ENCODE data around the gene CMIP. TPM values are rescaled to one million over a fixed set of nuclear protein-coding genes. Genes with fewer than 3 reads are reported as not detected.
"Not testable (repeated sequence)": the region's sequence is repeated elsewhere in the genome, so short reads cannot be mapped to it uniquely, and the experiment has no call there.

Gene CMIP
- total RNA-seq, 1 donor from 2014 or later: 163 TPM

DNA sequence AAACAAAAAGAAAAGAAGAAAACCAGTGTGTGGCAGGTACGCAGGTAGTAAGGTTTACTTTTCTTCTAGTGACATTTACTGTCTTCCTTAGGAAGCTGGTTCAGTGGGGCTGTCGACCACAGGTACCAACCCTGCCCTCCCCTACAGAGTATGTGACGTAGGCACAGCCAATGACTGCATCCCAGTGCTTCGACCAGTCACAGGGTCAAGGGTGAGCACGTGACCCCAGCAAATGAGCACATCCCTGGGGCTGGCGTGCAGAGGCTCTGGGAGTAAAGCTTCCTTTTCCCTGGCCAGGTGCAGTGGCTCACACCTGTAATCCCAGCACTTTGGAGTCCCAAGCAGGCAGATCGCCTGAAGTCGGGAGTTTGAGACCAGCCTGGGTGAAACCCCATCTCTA lies 295.6 kb downstream of the CMIP start:
- Mint-ChIP-seq H3K27me3 (ENCODE audit: unreplicated experiment) (peaks cover 6% of the 10 kb centered on the region), H3K4me3 (ENCODE audit: unreplicated experiment) (no peak overlapping the region), H3K27ac (ENCODE audit: unreplicated experiment) (no peak overlapping the region), H3K36me3 (ENCODE audit: unreplicated experiment) (no peaks in the 10 kb centered on the region), H3K4me1 (ENCODE audit: low read depth, unreplicated experiment) (peaks cover 6% of the 10 kb centered on the region), H3K9me3 (ENCODE audit: unreplicated experiment) (peaks cover 3% of the 10 kb centered on the region)
- no peak for DNase-seq
- TF ChIP-seq, protein P1, sequence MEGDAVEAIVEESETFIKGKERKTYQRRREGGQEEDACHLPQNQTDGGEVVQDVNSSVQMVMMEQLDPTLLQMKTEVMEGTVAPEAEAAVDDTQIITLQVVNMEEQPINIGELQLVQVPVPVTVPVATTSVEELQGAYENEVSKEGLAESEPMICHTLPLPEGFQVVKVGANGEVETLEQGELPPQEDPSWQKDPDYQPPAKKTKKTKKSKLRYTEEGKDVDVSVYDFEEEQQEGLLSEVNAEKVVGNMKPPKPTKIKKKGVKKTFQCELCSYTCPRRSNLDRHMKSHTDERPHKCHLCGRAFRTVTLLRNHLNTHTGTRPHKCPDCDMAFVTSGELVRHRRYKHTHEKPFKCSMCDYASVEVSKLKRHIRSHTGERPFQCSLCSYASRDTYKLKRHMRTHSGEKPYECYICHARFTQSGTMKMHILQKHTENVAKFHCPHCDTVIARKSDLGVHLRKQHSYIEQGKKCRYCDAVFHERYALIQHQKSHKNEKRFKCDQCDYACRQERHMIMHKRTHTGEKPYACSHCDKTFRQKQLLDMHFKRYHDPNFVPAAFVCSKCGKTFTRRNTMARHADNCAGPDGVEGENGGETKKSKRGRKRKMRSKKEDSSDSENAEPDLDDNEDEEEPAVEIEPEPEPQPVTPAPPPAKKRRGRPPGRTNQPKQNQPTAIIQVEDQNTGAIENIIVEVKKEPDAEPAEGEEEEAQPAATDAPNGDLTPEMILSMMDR (IDR thresholded peaks at IDR 0.05; ENCODE audit: partially characterized antibody, unreplicated experiment): no peak

DNA sequence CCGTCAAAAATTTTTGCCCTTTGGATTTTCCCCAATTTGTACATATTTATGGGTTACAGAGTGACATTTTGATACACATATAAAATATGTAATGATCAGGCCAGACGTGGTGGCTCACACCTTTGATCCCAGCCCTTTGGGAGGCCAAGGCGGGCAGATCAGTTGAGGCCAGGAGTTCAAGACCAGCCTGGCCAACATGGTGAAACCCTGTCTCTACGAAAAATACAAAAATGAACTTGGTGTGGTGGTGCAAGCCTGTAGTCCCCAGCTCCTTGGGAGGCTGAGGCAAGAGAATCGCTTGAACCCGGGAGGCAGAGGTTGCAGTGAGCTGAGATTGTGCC lies 296.8 kb downstream of the CMIP start:
- not testable (repeated sequence) for H3K27ac Mint-ChIP-seq (ENCODE audit: unreplicated experiment); DNase-seq; H3K4me1 Mint-ChIP-seq (ENCODE audit: low read depth, unreplicated experiment); H3K36me3 Mint-ChIP-seq (ENCODE audit: unreplicated experiment); H3K27me3 Mint-ChIP-seq (ENCODE audit: unreplicated experiment); H3K9me3 Mint-ChIP-seq (ENCODE audit: unreplicated experiment); H3K4me3 Mint-ChIP-seq (ENCODE audit: unreplicated experiment)

DNA sequence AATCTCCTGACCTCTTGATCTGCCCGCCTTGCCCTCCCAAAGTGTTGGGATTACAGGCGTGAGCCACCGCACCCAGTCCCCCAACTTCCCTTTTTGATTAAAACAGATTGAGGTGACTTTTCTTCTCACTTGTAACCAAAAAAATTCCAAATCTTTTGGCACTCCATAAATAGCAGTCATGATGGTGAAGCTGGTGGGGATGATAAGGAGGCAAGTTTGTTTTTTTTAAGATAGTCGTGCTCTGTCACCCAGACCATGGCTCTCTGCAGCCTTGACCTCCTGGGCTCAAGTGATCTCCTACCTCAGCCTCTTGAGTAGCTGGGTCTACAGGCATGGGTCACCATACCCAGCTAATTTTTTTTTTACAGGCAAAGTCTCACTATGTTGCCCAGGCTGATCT lies 299.8 kb downstream of the CMIP start:
- H3K27me3 Mint-ChIP-seq (ENCODE audit: unreplicated experiment): peaks cover 9% of the 10 kb centered on the region

DNA sequence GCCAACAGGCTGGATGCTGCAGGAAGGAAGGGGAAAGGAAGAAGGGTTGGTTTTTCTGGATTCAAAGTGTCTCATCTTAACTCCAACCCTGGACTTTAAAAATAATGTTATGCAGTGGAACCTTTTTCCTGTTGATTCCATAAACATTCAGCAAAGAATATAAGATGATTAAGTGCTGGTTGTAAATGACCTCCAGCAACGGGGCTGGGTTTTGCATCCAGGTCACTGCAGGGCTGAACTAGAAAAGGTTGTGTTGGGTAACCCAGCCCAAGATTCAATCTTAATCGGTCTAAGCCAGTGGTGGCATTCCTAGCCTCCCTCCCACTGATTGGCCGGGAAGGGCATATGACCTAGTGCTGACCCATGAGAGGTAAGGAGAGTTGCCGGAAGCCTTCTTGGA lies 300.3 kb downstream of the CMIP start:
- peaks cover 1% of the 10 kb centered on the region for H3K4me1 Mint-ChIP-seq (ENCODE audit: low read depth, unreplicated experiment)
- no peak overlapping the region for H3K27ac Mint-ChIP-seq (ENCODE audit: unreplicated experiment)
- TF ChIP-seq, protein P1 (IDR thresholded peaks at IDR 0.05; ENCODE audit: partially characterized antibody, unreplicated experiment): no peak
- H3K9me3 Mint-ChIP-seq (ENCODE audit: unreplicated experiment): peaks cover 3% of the 10 kb centered on the region
- peaks cover 9% of the 10 kb centered on the region for H3K27me3 Mint-ChIP-seq (ENCODE audit: unreplicated experiment)
- H3K4me3 Mint-ChIP-seq (ENCODE audit: unreplicated experiment): no peak overlapping the region
- no peaks in the 10 kb centered on the region for H3K36me3 Mint-ChIP-seq (ENCODE audit: unreplicated experiment)
- DNase-seq: no peak

More for the DNA sequence above, 299.8 kb downstream of the CMIP start:
- DNase-seq: no peak
- no peaks in the 10 kb centered on the region for H3K36me3 Mint-ChIP-seq (ENCODE audit: unreplicated experiment)
- H3K4me3 Mint-ChIP-seq (ENCODE audit: unreplicated experiment): no peak overlapping the region
- TF ChIP-seq, protein P1 (IDR thresholded peaks at IDR 0.05; ENCODE audit: partially characterized antibody, unreplicated experiment): no peak
- H3K27ac Mint-ChIP-seq (ENCODE audit: unreplicated experiment): no peak overlapping the region
- H3K9me3 Mint-ChIP-seq (ENCODE audit: unreplicated experiment): peaks cover 3% of the 10 kb centered on the region
- H3K4me1 Mint-ChIP-seq (ENCODE audit: low read depth, unreplicated experiment): peaks cover 1% of the 10 kb centered on the region

DNA sequence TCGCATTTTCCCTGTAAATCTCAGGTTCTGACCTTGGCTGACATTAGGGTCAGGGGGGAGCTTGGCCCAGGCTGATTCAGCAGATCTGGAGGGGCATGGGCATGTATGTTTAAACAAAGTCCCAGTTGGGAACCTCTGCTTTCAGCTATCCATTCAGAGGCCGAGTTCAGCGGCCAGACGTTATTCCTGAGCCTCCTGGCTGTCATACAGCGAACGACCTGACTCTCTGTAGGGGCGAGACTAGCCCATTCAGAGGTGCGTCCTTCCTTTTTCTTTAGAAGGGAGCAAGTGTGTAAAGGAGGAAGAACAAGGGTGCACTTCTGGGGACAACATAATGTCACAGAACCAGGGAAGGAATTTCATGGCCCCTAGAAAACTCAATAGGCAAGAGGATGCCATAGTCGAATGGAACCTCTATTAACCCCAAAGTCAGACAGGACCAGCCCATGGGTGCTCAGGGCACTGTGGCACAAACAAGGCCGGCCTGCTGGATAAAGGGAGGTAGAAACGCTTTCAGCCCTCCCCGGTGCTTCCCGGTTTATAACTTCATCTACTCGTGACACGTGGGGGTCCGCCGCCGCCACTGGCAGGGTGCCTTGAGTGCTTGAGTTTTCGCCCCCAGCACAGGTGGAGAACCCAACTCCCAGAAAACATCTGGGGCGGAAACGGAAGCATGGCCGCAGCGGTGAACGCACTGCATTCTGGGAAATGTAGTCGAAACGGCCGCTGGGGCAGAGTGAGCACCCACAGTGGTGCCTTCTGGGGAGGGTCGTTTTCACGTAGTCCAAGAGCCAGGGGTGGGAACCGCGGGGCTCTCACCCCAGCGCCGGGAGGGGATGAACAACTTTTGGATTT lies 301.3 kb downstream of the CMIP start:
- peak; percentile 75 for DNase-seq
- Mint-ChIP-seq H3K9me3 (ENCODE audit: unreplicated experiment) (peaks cover 3% of the 10 kb centered on the region), H3K27me3 (ENCODE audit: unreplicated experiment) (peaks cover 9% of the 10 kb centered on the region), H3K36me3 (ENCODE audit: unreplicated experiment) (no peaks in the 10 kb centered on the region), H3K4me3 (ENCODE audit: unreplicated experiment) (peak overlapping the region; percentile 86), H3K27ac (ENCODE audit: unreplicated experiment) (peak overlapping the region; percentile 38), H3K4me1 (ENCODE audit: low read depth, unreplicated experiment) (peaks cover 1% of the 10 kb centered on the region)
- TF ChIP-seq, protein P1 (IDR thresholded peaks at IDR 0.05; ENCODE audit: partially characterized antibody, unreplicated experiment): no peak

All from glutamatergic neuron (in vitro differentiated cells).